GM19240 (cell line): Measurements from ENCODE around the gene PSMG4.

Source experiments
- DNase-seq: peaks from one replicate; pipeline ENCODE4 v3.0.0; 2011; ENCODE audit warnings: low spot score; ENCODE audit not compliant: insufficient read length

The PSMG4 gene, protein sequence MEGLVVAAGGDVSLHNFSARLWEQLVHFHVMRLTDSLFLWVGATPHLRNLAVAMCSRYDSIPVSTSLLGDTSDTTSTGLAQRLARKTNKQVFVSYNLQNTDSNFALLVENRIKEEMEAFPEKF

DNA sequence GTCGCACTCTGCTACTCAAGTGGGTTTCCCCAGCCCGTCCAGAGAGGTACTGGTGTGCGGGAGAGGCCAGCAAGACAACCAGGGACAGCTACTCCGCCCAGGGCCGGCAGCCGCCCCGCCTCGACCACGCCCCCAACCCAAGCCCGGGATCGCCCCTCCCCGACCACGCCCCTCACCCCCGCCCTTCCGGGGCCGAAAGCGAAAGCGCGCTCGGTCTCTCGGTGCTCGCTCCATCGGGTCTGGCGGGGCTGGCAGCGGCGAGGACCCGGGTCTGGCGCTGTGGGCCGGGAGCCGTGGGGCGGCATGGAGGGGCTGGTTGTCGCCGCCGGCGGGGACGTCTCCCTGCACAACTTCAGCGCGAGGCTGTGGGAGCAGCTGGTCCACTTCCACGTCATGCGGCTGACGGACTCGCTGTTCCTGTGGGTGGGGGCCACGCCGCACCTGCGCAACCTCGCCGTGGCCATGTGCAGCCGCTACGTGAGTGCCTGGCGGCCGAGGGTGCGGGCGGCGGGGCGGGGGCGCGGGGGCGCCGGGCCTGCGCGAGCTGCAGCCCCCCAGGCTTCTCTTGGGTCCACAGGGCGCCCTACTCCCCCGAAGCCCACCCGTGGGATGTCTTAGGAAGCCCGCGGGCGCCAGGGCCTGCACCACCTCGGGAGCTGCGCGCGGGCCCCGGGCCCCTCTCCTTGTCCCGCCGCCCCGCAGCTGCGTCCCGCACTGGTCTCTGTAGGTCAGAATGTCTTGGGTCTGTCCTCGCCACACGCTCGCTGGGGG is at the start of gene PSMG4:
Gene PSMG4 (plus strand): TSS at position 228 of the 771 bp plus-strand sequence. CDS start 76 bp downstream, at position 304.
- peak; percentile 92 for DNase-seq

DNA sequence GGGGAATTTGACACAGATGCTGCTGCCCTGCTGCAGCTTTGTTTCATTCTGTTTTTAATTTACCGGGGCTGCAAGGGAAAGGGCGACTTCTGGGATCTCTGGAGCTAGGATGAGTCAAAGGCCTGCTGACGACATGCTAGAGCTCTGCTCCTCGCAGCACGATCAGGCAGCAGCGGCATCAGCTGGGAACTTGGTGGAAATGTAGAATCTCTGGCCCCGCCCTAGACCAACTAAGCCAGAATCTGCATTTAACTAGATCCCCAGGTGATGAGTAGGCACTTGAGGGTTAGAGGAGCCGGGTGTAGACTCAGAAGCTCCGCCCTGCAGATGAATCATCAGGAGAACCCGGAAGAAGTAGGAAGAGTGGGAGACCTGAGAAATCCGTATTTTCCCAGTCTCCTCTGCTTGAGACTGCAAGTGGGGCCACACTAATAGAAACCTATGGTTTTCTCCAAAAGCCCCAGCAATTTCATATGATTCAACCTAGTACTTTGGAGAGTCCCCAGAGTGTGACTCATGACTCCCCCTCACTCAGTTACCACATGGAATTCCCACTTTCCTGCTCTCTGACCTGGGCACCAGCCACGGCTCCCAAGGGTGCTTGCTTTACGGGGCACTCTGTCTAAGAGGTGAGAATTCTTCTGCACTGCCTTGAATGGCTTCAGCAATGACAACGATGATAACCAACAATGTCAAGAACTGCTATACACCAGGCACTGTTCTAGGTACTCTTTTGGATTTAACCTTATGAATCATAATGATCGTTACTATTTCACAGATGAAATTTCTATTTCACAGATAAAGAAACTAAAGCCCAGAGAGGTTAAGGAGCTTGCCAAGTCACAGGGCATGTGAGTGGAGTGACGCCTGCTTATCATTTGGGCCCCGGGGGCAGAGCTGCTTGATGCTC is 49.4 kb upstream of the PSMG4 start:
- DNase-seq: no peak

DNA sequence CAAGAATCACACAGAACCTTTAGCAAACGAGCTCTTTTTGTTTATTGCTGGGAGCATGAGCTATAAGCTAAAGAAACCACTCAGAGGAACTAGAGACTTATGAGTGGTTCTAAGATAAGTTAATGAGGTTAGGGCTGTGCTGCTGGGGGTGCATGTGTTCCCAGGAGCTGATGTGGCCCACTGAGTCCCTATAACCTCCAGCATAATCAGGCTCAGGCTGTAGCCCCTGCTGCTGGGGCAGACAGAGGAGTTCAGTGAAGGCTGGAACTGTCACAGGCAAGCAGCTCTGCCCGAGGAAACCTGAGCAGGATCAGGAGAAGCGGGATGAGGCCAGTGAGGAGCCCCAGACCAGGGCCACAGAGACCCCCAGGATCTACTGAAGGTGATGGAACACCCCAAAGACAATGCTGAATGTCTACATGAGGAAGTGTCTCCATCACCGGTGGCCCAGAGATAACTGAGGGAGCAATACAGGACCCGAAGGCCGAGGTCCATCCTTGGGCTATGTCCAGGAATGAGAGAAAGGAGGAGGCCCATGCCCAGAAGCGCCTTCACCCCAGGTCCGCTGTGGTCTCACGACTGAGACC is 48.6 kb upstream of the PSMG4 start:
- no peak for DNase-seq

DNA sequence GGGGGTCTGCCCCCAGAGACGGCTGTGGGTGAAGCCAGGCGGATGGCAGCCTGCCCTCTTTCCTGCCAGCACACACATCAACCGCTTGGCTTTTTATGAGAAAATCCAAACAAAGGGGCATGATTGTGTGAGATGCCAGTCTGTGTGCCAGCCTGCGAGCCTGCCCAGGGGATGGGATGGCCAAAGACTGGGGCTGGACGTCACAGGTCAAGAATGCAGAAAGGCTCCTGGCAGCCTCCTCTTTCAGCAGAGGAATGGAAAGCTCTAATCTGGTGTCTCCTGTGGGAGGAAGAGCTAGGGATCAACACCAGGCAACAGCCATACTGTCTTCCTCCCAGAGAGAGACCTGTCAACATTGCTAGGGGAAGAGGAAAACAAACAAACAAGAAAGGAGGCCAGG is 47.1 kb upstream of the PSMG4 start:
- DNase-seq: no peak

DNA sequence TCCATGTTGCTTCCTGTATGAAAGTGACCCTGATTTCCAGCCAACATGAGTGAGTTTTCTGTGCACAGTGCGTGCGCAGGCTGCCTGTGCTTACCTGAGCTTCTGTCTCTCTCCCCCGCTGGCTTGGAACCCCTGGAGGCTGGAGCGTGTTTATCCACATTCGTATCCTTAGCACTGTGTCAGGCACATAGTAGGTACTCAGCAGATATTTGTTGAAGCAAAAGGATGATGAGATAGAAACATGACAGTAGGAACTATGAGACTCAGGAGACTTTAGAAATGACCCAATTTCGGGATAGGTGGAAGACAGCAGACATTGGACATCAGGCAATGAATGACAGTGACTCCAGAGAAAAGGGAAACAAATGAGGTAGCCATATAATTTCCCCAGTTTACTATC is 46.5 kb upstream of the PSMG4 start:
- no peak for DNase-seq

DNA sequence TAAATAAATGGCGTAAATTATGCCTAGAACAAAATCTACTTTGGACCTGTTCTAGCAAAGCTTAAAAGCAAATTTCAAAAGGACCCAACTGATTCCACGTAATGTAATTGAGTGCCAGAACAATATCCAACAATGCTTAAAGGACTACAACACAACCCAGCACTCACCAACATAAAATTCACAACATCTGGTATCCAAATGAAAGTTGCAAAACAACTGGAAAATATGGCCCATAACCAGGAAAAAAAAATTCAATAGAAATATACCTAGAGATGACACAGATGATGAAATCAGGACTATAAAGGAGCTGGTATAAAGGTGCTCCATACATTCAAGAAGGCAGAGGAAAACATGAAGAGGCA is 45.4 kb upstream of the PSMG4 start:
- DNase-seq: no peak

DNA sequence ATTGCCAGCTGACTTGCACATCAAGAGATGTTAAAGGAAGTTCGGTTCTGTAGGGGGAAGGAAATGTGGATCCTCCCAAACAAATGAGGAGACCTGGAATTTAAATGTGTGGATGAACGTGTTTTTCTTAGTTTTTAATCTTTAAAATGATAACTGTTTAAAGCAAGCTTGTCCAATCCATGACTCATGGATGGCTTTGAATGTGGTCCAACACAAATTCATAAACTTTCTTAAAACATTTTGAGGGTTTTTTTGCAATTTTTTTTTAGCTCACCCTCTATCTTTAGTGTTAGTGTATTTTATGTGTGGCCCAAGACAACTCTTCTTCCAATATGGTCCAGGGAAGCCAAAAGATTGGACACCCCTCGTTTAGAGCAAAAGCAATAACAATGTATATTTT is 43.8 kb upstream of the PSMG4 start:
- DNase-seq: no peak

DNA sequence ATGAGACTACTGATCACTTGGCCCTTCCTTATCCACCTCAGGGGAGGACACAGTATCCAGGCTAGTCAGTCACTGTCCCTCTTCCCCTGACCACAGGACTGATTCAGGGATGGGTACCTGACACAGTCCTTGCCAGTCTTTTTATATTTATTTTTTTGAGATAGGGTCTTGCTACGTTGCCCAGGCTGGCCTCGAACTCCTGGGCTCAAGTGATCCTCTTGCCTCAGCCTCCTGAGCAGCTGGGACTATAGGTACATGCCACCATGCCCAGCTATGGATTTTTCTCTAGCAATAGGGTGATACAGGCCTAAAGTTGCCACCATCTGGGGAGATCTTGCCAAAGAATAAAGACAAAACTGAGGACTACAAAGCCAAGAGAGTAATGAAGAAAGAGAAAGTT is 41.5 kb upstream of the PSMG4 start:
- DNase-seq: no peak

DNA sequence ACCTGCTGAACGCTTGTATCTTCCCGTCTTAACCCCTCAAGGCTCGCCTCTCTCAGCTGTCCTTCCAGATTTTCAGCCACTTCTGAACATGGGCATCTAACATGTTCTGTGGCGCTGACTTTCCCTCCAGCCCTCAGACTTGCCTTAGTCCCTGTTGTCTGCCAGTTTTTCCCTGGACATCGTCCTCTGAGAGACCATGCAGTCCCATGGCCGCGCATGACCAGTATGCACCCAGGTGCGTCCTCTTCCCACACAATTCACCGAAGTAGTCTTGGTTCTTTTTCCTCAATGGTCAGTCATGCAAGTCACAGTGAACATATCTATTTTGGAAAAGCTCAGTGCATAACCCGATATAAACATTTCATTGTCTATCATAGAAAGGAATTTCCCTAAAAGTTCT is 40.5 kb upstream of the PSMG4 start:
- DNase-seq: no peak

DNA sequence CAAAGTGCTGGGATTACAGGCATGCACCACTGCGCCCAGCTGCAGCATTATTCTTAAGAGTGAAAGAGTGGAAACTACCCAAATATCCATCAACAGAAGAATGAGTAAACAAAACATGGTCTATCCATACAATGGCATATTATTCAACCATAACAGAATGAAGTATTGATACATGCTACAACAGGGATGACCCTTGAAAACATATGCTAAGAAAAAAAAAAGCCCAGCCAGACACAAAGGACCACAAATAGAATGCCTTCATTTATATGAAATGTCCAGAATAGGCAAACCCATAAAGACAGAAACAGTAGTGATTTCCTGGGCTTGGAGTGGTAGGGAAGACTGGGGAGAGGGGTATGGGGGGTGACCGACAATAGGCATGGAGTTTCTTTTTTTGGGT is 38.4 kb upstream of the PSMG4 start:
- no peak for DNase-seq

DNA sequence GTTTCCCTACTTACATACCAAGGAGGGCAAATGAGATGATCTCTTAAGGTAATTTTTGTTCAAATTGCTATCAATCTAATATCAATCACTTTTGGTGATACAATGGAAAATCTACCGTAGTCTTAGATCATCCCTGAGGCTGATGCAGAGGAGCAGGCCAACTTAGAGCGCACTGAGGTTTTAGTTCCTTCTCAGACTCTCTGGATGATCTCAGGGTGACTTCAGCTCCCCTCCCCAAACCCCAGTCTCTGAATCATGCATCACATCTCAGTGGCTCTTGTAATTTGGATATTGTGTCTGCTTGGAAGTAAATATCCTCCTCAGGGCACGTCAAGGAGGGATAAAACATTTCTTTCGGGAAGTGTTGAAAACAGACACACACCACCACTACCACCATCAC is 37.2 kb upstream of the PSMG4 start:
- DNase-seq: no peak

DNA sequence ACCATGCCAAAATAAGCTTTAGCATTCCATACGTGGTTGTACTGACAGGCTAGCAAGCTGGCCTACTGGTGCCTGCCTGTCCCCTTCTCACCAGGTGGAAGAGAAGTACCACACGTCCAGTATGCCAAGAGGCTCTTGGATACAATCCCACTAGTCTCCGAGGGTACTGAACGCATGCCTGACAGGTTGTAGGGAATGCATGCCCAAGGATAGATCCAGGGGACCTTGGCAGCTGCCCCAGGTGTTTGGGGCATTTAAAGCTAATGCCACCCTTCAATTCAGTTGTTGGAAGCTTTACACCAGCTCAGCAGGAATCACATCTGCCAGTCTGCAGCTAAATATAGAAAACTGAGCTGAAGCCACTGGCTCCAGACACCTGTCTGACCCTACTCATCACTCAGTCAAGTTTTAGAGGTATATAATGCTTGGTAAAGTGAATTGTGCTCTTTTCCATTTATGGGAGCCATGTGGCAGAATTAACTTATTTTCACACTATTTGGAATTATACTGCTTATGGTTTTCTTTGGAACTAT is 36.2 kb upstream of the PSMG4 start:
- DNase-seq: no peak

DNA sequence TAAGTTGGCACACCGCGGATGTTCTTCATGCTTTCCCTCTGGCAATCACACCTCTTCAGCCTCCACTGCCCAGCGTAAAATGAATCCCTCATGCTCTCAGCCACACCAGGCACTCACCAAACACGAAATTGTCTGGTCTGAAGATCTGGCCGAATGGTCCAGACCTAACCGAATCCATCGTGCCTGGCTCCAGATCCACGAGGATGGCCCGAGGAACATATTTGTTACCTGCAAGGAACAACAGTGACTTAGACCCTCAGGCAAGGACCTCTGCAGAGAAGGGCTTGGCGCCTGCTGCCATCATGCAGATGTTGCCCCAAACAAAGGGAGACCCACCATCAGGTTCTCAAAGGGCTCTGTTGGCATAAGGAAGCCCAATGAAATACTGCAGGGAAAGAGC is 32.7 kb upstream of the PSMG4 start:
- DNase-seq: no peak

DNA sequence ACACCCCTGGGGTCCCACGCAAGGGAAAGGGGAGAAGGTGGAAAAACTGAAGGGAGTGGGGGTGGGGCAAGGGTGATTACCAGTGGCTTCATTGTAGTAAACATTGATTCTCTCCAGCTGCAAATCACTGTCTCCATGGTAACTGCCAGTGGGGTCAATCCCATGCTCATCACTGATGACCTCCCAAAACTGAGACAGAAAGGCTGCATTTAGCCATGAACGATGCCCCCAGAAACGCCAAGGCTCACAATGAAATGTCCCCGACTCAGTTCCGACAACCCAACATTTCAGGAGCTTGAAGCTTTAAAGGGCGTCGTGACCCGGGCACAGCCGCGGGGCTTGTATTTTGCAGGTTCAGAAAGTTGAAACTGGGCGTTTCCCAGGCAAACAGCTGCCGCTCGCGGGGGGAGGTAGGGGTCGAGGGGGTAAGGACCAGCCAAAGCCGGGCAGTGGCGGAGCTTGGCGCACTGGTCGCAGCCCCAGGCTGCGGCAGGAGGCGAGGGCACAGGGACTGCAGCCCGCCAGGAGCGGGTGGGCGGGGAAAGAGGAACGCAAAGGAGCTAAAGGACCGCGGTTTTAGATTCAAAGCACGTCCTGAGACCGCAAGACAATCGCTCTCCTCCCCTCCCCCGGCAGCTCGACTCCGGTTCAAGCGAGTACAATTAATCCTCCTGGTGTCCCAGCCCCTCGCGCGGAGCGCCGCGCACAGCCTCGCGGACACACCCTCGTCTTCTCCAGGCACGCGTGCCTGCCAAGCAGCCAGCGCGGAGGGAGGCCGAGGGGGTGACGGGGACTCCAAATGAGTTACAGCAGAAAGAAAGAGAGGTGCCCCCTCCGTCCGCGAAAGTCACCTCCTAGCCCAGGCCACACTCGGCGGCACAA is 32.0 kb upstream of the PSMG4 start:
- DNase-seq: no peak

DNA sequence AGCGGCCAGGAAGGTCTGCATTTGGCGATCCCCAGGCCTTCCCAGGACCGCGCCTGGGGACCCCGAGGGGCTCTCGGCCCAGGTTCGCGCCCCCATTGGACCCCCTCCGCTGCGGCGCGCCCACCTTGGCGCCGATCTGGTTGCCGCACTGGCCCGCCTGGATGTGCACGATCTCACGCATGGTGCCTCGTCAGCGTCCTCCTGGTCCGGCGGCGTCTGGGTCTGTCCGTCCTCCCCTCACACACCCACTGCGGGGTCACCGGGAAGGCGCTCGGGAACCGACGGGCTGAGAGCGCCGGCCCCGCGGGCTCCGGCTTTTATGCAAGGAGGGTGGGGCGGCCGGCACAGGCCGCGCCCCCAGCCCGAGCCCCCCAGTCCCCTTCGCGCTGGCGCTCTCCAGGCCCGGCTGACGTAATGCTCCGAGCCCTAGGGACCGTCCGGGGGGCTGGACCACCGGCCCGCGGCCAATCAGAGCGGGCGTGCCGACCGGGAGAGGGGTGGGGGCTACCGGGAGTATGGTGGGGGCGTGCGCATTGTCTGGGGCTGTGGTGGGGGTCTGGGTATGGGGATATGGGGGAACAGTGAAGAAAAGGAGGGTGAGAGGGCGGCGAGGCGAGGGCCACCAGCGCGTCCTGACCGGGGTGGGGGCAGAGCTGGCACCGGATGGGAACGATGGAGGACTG is 31.2 kb upstream of the PSMG4 start, which contains the start of gene TUBB2B:
Gene TUBB2B (minus strand): TSS at position 291 of the 683 bp plus-strand sequence. CDS start 110 bp downstream, at position 181.
- DNase-seq: no peak

DNA sequence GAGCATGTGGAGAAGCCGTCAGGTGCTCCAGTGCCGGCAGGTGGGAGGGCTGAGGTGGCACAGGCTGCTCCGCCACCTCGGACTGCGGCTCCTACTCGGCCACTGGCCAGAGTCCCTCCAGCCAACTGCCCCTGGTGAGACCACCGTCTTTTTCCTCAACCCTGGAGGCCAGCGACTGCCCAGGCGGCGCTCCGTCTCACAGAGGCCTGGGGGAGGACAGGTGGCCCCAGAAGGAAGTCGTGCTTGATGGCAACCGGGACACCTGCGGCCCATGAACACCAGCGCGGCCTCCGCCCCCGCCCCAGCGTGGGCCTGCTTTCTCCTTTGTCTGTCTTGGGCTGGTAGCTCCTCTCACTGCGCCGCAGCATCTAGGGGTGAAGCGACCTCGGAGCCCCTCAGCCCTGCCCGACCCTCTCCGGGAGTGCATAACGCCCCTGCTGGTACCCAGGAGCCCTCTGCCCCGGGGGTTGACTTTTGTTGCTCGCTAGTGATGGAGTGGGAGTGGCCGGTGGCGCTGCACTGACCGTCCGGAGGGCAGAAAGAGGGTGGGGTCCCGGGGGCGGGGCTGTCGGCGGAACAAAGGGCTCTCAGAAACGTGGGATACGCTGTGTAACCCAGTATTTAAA is 30.6 kb upstream of the PSMG4 start:
- DNase-seq: no peak

DNA sequence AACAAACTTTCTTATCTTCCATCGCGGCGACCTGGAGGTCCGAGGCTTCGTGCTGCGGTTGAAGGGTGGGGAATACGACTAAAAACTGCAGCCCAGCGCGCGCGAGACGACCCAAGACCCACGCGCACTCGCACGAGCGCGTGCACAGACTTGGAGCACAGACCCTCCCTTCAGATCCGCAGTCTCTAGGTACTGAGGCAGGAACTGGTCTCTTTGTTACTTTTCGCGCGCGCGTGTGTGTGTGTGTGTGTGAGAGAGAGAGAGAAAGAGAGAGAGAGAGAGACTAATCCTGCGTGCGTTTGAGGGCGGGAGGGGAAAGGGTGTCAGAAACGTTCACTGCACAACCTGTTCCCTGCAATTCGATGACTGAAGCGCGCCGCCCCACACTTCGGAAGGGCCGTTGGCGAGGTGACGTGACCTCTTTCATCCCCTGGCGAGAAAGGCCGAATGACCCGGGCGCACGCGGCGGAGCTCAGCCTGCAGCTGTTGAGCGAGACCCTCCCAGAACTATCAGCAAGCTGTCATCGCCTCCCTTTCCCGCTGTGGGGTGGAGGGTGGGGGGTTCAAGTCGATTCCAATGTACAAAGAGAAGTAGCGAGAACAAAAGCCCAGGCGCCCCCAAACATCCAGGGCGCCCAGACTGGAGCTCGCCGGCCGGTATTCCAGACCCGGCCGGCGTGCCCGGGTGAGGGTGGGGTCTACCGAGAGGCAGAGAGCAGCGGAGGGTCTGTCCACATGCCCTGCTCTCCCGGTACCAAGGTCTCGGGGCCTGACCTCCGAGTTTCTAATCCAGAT is 29.8 kb upstream of the PSMG4 start:
- no peak for DNase-seq

DNA sequence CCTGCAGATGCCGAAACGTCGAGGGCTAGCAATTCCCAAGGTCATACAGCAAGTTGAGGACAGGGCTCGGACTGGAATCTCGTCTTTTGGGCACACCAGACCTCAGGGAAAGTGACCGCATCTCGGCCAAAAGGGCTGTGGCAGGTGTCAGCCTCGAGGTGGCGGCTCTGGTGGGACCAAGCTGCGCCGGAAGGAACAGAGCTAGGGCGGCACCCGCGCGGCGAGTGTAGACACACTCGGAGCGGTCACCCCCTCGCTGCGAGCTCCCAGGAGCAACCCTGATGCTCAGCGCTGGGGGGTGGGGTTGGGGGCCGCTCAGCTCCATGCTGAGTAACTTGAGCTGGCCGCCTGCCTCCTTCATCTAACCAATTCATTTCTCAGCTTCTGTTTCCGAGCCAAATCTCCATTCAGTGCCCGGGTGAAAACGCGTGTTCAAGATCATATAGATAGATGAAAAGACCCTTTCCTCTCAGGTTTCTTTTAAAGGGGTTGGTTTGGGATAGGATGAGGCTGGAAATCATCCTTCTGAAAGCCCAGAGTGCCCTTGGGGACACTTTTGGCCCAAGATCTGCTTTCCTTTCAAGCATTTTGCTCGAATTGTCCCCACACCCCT is 29.1 kb upstream of the PSMG4 start:
- DNase-seq: no peak
